Measurements from ENCODE around the gene CLEC19A.

CLEC19A gene

DNA sequence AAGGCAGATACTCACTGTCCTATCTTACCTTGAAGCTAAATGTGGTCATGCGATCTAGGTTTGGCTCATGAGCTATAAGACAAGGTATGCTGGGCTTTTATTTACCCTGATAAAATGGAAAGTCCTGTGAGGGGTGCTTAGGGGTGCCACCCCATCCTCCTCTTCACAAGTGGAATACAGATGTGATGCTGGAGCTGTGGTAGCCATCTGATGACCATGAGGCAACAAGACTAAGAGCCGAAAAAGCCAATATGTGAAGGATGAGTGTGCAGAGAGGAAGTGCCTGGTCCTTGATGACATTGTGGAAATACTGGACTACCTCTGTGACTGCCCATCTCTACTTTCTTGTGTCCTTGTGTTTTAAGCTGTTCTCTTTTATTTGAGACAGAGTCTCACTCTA lies 74.0 kb downstream of the CLEC19A start:
- no peak overlapping the region for H3K4me3 ChIP-seq (replicated peaks; ENCODE audit: low read depth, low read length)
- no peak for TF ChIP-seq CTCF (IDR thresholded peaks at IDR 0.05; ENCODE audit: low read depth, low read length, missing control alignments)
- no peak for DNase-seq (ENCODE audit: extremely low read depth, low read depth)
